ENCODE data around the gene ADCY5. TPM values are rescaled to one million over a fixed set of nuclear protein-coding genes. Genes with fewer than 3 reads are reported as not detected.

ADCY5 gene
- total and polyA plus RNA-seq, 7 experiments from 2014 or later = 0.07 TPM; not detected in 6

DNA sequence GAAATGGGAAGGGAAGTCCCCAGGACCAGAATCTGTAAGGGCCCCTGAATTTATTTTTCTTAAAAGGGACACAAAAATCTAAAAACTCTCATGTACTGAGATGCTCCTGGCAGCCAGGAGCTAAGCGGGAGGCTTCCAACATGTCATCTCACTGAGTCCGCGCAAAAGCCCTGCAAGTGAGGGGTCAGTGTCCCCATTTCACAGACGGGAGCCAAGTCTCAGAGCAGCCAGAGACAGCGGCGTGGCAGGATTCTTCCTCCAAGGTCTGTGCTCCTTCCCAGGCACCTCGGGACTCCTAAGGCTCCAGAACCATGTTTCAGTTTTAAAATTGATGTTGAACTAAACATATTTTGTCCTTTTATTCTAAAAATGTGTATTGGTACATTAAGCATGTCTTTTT, 114.8 kb downstream of the ADCY5 start:
- no peak for DNase-seq
- Histone ChIP-seq H3K27me3 (ENCODE audit: control insufficient read depth in 2 of 2, insufficient read depth in 2 of 2, low read length in 2 of 2) (no peaks in the 10 kb centered on the region), H3K4me1 (ENCODE audit: control insufficient read depth in 2 of 2, insufficient read depth in 2 of 2, low read length in 2 of 2) (no peaks in the 10 kb centered on the region), H3K9me3 (ENCODE audit: control insufficient read depth in 2 of 3, low read length in 3 of 3) (no peaks in the 10 kb centered on the region), H3K4me3 (ENCODE audit: low read length) (no peak overlapping the region), H3K36me3 (ENCODE audit: control insufficient read depth in 2 of 3, insufficient read depth in 3 of 3, low read length in 3 of 3) (no peaks in the 10 kb centered on the region), H3K27ac (ENCODE audit: low read depth, low read length) (no peak overlapping the region)
- no peak overlapping the region for H3K27ac Mint-ChIP-seq
- no peaks in the 10 kb centered on the region for H3K36me3 Mint-ChIP-seq
- H3K9me3 Mint-ChIP-seq = peaks cover 0 to 3% (median 0%) of the 10 kb centered on the region in 11 donors
- H3K4me1 Mint-ChIP-seq = peaks cover 5 to 12% (median 7%) of the 10 kb centered on the region in 7 donors
- CTCF ChIA-PET = no interaction called here
- H3K4me3 Mint-ChIP-seq = no peak overlapping the region
- intact Hi-C loops (cut with micrococcal nuclease) = no loop called here
- H3K27me3 Mint-ChIP-seq = no peaks in the 10 kb centered on the region
- POLR2A ChIA-PET = no interaction called here
- no peak for ATAC-seq

DNA sequence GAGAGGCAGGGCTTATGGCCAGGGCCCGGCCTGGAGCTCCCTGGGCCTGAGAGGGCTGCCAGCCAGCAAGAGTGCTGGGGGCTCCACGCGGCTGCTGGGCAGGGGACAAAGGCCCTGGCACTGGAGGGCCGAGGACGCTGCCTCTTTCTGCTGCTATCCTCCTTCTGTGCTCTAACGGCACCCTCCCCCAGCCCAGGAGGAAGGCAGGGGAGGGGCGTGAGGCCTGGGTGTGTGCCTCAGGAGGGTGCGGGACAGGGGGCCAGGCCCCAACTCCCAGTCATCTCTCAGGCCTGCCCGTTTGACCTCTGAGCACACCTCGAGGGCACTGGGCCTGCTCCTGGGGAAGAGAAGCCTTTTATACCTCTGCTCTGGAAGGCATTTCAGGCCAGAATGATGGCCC, 115.5 kb downstream of the ADCY5 start:
- ChIA-PET POLR2A (no interaction called here), CTCF (no interaction called here)
- Mint-ChIP-seq H3K9me3 (peaks cover 0 to 3% (median 0%) of the 10 kb centered on the region in 11 donors), H3K27ac (no peak overlapping the region), H3K36me3 (no peaks in the 10 kb centered on the region), H3K4me1 (peaks cover 5 to 12% (median 7%) of the 10 kb centered on the region in 7 donors), H3K4me3 (no peak overlapping the region), H3K27me3 (peaks cover 0 to 2% (median 0%) of the 10 kb centered on the region in 5 donors)
- Histone ChIP-seq H3K27me3 (ENCODE audit: control insufficient read depth in 2 of 2, insufficient read depth in 2 of 2, low read length in 2 of 2) (no peaks in the 10 kb centered on the region), H3K4me1 (ENCODE audit: control insufficient read depth in 2 of 2, insufficient read depth in 2 of 2, low read length in 2 of 2) (no peaks in the 10 kb centered on the region), H3K9me3 (ENCODE audit: control insufficient read depth in 2 of 3, low read length in 3 of 3) (no peaks in the 10 kb centered on the region), H3K4me3 (ENCODE audit: low read length) (no peak overlapping the region), H3K27ac (ENCODE audit: low read depth, low read length) (no peak overlapping the region), H3K36me3 (ENCODE audit: control insufficient read depth in 2 of 3, insufficient read depth in 3 of 3, low read length in 3 of 3) (no peaks in the 10 kb centered on the region)
- no peak for DNase-seq
- intact Hi-C loops (cut with micrococcal nuclease) = no loop called here
- ATAC-seq = no peak

DNA sequence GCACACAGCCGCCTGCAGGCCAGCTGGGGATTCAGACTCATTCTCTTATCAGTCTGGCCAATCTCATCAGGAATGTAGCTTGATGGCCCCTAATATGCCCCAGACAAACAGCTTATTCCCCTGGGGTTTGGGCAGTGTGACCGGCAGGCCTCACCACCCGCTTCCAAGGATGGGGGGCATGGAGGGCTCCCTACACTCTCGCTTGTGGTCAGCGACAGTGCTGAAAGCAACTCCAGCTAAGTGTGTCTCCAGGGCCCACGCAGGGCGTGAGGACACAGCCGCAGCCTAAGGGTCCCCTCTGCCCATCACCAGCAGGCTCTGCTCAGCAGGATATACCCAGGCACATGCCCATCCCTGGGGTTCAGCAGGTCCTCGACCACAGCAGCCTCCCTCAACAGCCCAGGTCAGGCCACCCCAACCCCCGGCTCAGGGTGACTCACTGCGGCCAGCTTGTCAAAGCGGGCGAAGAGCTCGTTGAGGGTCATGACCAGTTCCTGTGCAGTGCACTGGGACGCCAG, 116.7 kb downstream of the ADCY5 start:
- Histone ChIP-seq H3K27ac (ENCODE audit: low read depth, low read length) (no peak overlapping the region), H3K4me1 (ENCODE audit: control insufficient read depth in 2 of 2, insufficient read depth in 2 of 2, low read length in 2 of 2) (no peaks in the 10 kb centered on the region), H3K4me3 (ENCODE audit: low read length) (no peak overlapping the region), H3K9me3 (ENCODE audit: control insufficient read depth in 2 of 3, low read length in 3 of 3) (no peaks in the 10 kb centered on the region), H3K36me3 (ENCODE audit: control insufficient read depth in 2 of 3, insufficient read depth in 3 of 3, low read length in 3 of 3) (no peaks in the 10 kb centered on the region), H3K27me3 (ENCODE audit: control insufficient read depth in 2 of 2, insufficient read depth in 2 of 2, low read length in 2 of 2) (no peaks in the 10 kb centered on the region)
- Mint-ChIP-seq H3K9me3 (peaks cover 0 to 3% (median 0%) of the 10 kb centered on the region in 11 donors), H3K27ac (no peak overlapping the region), H3K27me3 (peaks cover 0 to 6% (median 0%) of the 10 kb centered on the region in 5 donors), H3K36me3 (no peaks in the 10 kb centered on the region), H3K4me3 (no peak overlapping the region), H3K4me1 (peaks cover 5 to 12% (median 7%) of the 10 kb centered on the region in 7 donors)
- CTCF ChIA-PET = interaction anchor here (0.6 to 1.6 kb wide), 3 partner anchors 222 to 310 kb away, joined by 3 to 5 read pairs (median 4); no protein-coding TSS in a partner anchor
- POLR2A ChIA-PET = no interaction called here
- ATAC-seq (no peak), DNase-seq (no peak)
- intact Hi-C loops (cut with micrococcal nuclease) = no loop called here

DNA sequence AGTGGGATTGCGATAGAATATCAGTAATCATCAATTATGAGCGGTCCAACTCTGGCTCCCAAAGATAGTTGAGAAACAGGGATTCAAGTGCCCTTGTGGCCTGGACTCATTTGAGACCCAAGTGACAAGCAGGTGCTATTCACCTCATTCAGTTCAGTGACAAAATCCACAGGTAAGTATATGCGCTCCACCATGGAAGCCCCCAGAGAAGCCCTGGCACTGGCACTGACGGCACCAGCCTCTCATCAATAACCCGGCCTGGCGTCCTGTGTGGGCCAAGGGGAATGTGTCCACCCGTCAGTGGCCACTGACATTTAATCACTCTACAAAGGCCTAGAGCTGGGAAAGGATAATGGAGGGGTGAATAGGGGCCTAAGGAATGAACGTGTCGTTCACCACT, 117.2 kb downstream of the ADCY5 start:
- peaks cover 0 to 3% (median 0%) of the 10 kb centered on the region in 11 donors for H3K9me3 Mint-ChIP-seq
- peaks cover 0 to 6% (median 0%) of the 10 kb centered on the region in 5 donors for H3K27me3 Mint-ChIP-seq
- H3K4me3 Mint-ChIP-seq = no peak overlapping the region
- CTCF ChIA-PET = interaction anchor here (0.7 to 1.6 kb wide), 3 partner anchors 222 to 1267 kb away, joined by 3 to 5 read pairs (median 3); no protein-coding TSS in a partner anchor
- DNase-seq (no peak), ATAC-seq (no peak)
- no peak overlapping the region for H3K27ac Mint-ChIP-seq
- H3K27ac ChIP-seq (ENCODE audit: low read depth, low read length) = no peak overlapping the region
- peaks cover 5 to 10% (median 7%) of the 10 kb centered on the region in 7 donors for H3K4me1 Mint-ChIP-seq
- H3K4me3 ChIP-seq (ENCODE audit: low read length) = no peak overlapping the region
- POLR2A ChIA-PET = no interaction called here
- H3K4me1 ChIP-seq (ENCODE audit: control insufficient read depth in 2 of 2, insufficient read depth in 2 of 2, low read length in 2 of 2) = no peaks in the 10 kb centered on the region
- H3K9me3 ChIP-seq (ENCODE audit: control insufficient read depth in 2 of 3, low read length in 3 of 3) = no peaks in the 10 kb centered on the region
- intact Hi-C loops (cut with micrococcal nuclease) = no loop called here
- H3K36me3 Mint-ChIP-seq = no peaks in the 10 kb centered on the region
- H3K36me3 ChIP-seq (ENCODE audit: control insufficient read depth in 2 of 3, insufficient read depth in 3 of 3, low read length in 3 of 3) = no peaks in the 10 kb centered on the region
- H3K27me3 ChIP-seq (ENCODE audit: control insufficient read depth in 2 of 2, insufficient read depth in 2 of 2, low read length in 2 of 2) = no peaks in the 10 kb centered on the region

DNA sequence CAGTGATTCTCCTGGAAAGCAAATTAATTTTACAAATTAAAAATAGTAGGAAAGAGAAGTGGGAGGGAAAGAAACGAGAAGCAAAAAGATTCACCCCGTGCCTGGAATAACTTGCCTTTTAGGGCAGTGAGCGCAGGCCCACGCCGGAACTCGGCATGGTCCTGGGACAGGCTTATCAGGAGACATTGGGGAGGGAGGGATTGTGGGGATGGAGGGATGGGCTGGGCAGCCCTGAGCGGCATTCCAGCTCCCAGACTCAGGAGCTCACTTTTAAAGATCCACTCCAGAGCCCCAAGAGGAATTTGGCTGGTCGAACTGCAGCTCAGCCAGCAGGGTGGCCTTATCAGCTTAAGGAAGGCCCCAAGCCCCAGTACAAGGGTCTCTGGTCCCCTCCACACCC, 117.9 kb downstream of the ADCY5 start:
- Histone ChIP-seq H3K4me1 (ENCODE audit: control insufficient read depth in 2 of 2, insufficient read depth in 2 of 2, low read length in 2 of 2) (no peaks in the 10 kb centered on the region), H3K36me3 (ENCODE audit: control insufficient read depth in 2 of 3, insufficient read depth in 3 of 3, low read length in 3 of 3) (no peaks in the 10 kb centered on the region), H3K9me3 (ENCODE audit: control insufficient read depth in 2 of 3, low read length in 3 of 3) (no peaks in the 10 kb centered on the region), H3K27ac (ENCODE audit: low read depth, low read length) (no peak overlapping the region), H3K4me3 (ENCODE audit: low read length) (no peak overlapping the region), H3K27me3 (ENCODE audit: control insufficient read depth in 2 of 2, insufficient read depth in 2 of 2, low read length in 2 of 2) (no peaks in the 10 kb centered on the region)
- ATAC-seq (no peak), DNase-seq (no peak)
- ChIA-PET POLR2A (no interaction called here), CTCF (interaction anchor here (0.7 to 1.6 kb wide), 2 partner anchors 228 to 1267 kb away, joined by 3 to 5 read pairs; no protein-coding TSS in a partner anchor)
- H3K4me1 Mint-ChIP-seq = peaks cover 5 to 10% (median 7%) of the 10 kb centered on the region in 7 donors
- H3K36me3 Mint-ChIP-seq = no peaks in the 10 kb centered on the region
- intact Hi-C loops (cut with micrococcal nuclease) = no loop called here
- H3K9me3 Mint-ChIP-seq = peaks cover 0 to 3% (median 0%) of the 10 kb centered on the region in 11 donors
- H3K27me3 Mint-ChIP-seq = peaks cover 0 to 6% (median 0%) of the 10 kb centered on the region in 5 donors
- no peak overlapping the region for H3K27ac Mint-ChIP-seq
- H3K4me3 Mint-ChIP-seq = no peak overlapping the region

DNA sequence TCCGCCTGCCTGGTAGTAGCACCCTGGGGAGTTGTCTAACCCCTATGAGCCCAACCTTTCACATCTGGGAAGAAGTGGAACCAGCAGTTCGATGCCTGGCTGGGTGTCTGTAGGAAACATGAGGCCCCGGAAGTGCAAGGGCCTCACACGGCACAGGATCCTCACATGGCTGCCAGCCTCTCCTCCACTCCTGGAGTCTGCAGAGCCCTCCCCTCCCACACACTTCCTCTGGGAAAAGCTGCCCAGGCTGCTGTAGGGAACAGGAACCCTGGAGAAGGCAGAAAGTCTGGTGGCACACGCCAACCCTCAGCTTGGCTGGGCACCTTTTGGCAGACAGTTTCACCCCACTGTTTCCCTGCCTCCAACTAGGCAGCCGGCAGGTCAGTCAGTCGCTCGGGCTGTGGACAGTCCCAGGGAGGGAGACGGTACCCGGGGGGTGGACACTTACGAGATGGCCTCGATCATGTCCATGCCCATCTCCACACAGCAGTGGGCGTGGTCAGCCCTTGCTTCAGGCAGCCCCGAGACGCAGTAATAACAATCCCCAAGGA, 118.4 kb downstream of the ADCY5 start:
- ATAC-seq (no peak), DNase-seq (no peak)
- H3K27ac Mint-ChIP-seq = no peak overlapping the region
- Histone ChIP-seq H3K4me3 (ENCODE audit: low read length) (no peak overlapping the region), H3K36me3 (ENCODE audit: control insufficient read depth in 2 of 3, insufficient read depth in 3 of 3, low read length in 3 of 3) (no peaks in the 10 kb centered on the region), H3K9me3 (ENCODE audit: control insufficient read depth in 2 of 3, low read length in 3 of 3) (no peaks in the 10 kb centered on the region), H3K27me3 (ENCODE audit: control insufficient read depth in 2 of 2, insufficient read depth in 2 of 2, low read length in 2 of 2) (no peaks in the 10 kb centered on the region), H3K27ac (ENCODE audit: low read depth, low read length) (no peak overlapping the region), H3K4me1 (ENCODE audit: control insufficient read depth in 2 of 2, insufficient read depth in 2 of 2, low read length in 2 of 2) (no peaks in the 10 kb centered on the region)
- intact Hi-C loops (cut with micrococcal nuclease) = no loop called here
- peaks cover 5 to 10% (median 7%) of the 10 kb centered on the region in 7 donors for H3K4me1 Mint-ChIP-seq
- no peaks in the 10 kb centered on the region for H3K36me3 Mint-ChIP-seq
- H3K4me3 Mint-ChIP-seq = no peak overlapping the region
- H3K27me3 Mint-ChIP-seq = peaks cover 0 to 6% (median 0%) of the 10 kb centered on the region in 5 donors
- H3K9me3 Mint-ChIP-seq = peaks cover 0 to 3% (median 0%) of the 10 kb centered on the region in 11 donors
- POLR2A ChIA-PET = no interaction called here
- CTCF ChIA-PET = interaction anchor here (1.6 to 2.1 kb wide), 2 partner anchors 228 to 229 kb away, joined by 5 to 17 read pairs; no protein-coding TSS in a partner anchor

Data from naive thymus-derived CD4-positive, alpha-beta T cell (primary cell).